NCI-H345 treated with DMSO at 0.1 percent for 48 hours (cell line): Measurements from ENCODE around the gene ZBTB7C.
A peak's percentile ranks its signal among the peaks of the same experiment; 100 is the strongest.

Source experiments
- DNase-seq: peaks from one replicate; lab custom pipeline; 2025; ENCODE audit not compliant: unreplicated experiment; lab: John Stamatoyannopoulos, UW

The ZBTB7C gene

DNA sequence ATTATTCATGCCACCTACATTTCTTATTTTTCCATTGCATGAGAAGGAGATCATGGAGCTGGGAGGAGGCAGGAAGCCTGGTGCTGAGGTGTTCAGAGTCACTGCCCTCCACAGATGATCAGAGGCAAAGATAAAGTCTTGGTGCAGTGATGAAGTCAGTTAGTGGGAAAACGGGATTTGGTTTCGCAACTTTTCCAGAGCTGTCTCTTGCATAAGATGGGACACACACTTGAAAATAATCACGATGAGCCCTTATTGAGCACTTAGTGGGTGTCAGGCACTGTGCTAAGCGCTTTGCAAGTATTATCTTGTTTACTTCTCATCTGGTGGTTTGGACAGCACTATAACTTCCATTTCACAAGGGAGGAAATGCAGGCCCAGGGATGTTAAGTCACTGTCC, 256.6 kb downstream of the ZBTB7C start:
- no peak for DNase-seq

DNA sequence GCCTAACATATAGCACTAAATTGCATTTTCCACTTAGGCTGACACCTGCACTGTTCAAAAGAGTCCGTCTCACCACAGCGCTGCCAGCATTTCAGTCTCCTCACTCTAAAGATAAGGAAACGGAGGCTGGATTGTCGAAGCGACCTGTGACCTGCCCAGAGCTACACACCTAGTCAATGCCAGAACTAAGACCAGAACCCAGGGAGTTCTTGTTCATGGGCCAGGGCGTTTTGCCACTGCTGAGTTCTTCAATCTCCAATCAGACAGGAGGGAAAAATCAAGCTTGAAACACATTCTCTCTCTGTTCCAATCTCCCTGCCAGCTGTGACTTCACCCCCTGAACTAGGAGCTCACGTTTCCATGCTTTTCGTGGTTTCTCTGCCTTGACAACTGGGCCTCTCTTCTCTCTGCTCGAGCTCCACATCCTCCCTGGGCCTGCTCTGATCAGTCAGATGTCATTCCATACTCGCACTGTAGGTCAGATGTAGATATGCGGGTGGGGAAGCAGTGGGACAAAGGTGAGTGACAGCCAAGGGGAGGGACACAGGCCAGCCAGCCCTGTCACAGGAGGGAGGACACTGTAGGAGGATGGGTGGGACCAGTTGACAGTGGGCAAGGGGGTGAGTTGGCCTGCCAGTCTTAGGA, 257.6 kb downstream of the ZBTB7C start:
- DNase-seq = no peak

DNA sequence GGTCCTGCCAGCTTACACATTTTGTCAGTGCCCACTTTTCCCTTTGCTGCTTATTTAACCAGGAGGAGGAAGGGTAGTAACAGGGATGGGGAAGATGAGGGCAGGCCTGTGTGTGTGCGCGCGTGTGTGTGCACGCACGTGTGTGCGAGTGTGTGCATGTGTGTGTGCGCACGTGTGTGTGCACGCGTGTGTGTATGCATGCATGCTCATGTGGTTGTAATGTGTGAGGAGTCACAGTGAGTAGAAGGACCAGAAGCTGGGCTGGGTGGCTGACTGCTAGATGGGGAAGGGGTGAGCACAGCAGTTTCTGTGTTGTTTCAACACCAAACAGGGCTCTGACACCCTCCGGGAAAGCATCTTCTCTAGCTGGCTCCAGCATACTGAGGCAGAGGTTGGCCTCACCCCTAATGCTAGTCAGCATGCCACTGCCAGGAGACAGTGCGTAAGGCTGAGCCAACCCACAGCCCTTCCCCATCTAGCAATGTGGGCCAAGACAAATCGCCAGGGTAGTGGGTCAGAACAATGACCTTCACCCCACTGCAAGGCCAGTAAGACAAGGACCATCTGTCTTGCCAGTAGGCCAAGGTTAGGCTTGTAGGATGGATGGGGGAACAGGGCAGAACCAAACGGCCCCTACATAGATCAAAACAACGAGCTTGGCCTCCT, 260.0 kb downstream of the ZBTB7C start:
- DNase-seq = no peak

DNA sequence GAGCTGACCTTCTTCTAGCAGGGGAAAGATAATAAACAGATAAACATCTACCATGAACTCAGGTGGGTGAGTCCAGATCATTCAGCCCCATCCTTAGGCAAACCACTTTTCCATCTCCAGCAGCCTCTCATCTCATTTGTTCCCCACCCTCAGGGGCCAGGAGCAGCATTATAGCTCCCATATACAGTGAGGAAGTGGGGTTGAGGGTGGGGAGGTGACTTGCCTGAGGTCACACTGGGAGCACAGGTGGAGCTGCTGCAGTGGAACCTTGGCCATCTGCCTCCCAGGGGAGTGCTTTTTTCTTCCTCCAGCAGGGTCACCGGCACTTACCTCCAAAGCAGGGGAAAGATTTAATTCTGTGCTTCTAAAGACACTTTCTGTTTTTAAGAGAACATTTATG, 266.2 kb downstream of the ZBTB7C start:
- DNase-seq = no peak

DNA sequence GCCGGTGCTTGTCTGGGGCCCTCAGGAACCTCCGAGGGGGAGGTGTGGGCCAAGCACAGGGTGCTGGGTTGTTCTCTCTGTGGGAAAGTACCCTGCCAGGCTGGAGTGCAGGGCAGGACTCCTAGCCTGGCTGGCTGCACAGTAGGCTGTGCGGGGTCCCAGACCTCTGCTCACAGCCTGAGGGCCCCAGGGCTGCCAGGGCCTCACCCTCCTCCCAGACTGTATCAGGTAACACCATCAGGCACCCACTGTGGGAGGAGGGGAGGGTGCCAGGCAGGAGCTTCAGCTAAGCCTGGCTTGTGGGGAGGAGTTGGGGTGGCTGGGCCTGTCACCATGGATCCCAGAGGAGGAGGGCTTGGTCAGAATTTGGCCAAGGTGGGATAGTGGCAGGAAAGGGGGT, 266.8 kb downstream of the ZBTB7C start:
- no peak for DNase-seq

DNA sequence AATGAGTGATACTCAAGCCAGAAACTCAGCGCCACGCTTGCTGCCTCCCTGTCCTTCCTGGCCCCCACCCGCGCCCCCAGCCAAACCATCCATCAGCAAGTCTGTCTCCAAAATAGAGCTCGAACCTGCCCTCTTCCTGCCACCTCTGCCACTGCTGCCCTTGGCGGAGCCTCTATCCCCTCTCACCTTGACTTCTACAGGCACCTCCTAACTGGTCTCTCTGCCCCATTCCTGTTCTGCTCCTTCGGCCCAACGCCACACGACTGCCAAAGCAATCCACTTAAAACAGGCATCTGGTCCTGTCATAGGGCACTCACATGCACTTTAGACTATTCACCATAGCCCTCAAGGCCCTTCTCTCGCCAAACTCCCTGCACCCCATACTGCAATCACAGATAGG, 268.5 kb downstream of the ZBTB7C start:
- no peak for DNase-seq

DNA sequence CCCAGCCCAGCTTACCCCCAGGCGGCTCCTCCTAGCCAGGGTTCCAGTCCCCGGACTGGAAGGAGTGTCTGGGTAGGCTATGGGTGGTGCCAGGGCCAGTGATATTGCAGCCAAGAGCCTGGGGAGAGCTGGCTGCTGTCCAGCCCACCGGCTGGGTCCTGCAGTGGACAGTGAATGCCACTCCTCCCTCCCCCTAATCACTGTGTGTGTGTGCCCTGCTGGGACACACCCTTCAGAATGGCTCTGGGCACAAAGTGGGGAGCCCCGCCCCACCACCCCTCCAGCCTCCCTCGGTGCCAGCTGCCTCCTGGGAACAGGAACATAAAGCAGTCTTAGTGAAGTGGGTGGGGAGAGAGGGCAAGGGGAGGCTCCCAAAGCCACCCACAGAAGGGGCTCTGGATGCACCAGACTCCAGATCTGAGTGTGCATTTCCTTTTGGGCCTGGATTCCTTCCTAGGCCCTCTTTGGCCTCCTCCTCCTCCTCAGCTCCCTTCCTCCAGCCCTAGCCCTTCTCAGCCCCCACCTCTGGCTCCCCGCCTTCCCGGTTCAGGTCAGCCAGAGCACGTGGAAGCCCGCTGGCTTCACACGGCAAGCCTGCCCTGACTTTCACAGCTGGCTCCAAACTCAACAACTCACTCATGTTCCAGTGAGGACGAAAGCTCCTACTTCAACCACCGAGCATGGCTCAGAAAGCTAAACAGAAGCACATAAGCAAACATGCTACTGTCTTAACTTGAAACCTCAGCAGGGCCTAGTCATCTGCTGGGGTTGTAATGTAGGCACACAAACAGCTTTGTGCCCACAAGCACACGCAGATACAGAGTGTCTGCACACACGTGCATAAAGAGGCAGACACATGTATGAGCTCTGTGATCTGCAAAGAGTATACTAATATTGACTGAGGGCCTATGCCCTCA, 269.5 kb downstream of the ZBTB7C start:
- DNase-seq = peak; percentile 96

DNA sequence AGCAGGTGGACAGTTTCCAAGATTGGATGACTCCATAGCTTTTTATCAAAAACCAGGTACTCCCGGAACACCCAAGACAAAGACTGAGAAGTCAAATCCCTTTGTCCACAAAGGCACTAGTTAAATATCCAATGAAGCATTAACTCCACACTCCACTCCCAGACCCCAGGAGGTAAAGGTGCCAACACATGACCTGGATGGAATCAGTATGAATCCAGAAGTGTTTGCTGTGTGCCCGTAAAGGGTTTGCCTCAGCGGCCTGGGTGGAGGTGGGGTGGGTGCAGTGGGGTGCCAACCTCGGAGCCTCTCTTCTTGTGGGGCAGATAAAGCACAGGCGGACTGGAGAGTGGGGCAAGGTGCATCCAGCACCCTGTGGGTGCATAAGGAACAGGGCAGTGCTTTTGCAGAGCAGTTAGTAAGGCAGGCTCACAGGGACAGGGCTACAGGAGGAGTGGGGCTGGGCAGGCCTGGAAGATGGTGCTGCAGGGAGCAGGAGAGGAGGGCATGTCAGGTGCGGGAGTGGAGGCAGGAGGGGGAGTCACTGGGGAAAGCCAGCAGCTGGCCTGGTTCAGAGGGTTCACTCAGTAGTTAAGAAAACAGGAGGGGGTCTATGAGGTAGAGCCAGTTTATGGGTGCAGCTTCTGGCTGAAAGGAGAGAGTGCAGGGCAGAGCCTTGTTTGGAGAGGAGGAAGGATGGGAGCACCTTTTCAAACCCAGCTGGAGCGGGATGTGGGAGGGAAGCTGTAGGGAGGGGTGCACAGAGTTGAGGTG, 270.3 kb downstream of the ZBTB7C start:
- DNase-seq = peak; percentile 96

DNA sequence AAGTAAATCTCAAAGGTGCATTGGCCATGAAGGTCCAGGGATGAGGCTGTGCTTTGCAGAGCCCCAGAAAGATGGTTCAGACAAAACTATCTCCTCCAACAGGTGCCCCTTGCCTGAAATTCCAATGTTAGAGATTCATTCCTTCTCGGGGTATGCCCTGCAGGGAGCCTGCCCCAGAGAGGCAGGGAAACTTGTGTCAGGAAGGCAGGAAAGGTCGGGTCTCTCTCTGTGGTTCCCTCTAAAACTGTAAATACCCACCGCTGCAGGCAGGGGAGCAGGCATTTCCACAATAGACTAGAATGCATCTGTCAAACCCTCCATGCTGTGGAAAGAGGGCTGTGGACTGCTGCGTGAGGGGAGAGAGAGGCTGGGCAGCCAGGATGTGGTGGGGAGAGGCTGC, 271.0 kb downstream of the ZBTB7C start:
- peak; percentile 21 for DNase-seq

DNA sequence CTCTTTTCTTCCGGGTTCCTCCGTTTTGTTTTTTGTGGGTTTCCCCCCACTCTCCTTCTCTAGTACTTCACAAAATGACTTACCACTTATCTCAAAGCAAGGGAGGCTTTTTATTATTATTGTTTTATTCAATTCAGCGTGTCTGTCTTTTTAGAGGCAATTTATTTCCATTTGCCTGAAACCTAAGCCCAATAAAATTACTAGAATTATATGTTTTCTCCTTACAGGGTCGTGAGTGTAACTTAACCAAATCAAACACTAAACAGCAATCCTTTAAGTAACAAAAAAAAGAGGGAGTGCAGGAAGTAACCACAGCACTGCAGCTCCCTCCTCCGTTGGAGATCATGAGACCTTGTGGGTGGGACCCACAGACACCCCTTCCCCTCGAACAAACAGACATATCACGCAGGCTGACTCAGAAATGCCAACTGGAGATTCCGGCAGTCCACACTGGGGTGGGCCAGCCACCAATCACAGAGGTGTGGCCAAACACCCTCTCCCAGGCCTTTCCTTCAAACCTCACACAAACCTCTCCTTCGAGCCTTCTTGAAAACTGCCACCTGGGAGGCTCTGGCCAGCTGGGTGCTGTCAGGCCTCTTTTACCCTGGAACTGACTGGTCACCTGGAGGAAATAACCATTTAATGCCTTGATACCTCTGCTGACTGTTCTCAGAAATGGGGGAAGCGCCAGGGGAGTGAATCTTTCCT, 271.7 kb downstream of the ZBTB7C start:
- DNase-seq = no peak

DNA sequence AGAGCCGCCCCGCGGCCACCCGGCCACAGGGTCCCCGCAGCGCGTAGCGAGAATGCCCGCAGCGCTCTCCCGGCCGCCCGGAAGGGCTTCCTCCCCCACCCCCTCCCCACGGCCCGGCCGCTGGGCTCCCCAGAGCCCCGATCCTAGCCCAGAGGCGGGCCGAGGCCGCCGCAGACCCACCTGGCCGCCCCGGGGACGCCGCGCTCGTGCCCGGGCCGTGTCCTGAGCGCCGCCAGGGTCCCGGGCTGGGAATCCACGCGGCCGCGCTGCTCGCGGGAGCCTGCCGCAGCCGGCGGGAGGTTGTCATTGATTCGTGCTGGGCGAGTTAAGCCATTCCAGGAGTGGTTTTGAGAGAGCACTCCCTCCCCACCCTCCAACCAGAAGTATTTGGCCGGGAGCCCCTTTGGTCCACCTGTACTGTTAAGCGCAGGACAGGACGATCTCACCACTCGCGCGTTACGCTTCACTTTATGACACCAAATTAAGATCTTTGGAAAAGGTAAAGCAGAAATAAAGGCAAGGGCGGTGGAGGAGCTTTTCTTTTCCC, 272.3 kb downstream of the ZBTB7C start:
- DNase-seq = no peak

DNA sequence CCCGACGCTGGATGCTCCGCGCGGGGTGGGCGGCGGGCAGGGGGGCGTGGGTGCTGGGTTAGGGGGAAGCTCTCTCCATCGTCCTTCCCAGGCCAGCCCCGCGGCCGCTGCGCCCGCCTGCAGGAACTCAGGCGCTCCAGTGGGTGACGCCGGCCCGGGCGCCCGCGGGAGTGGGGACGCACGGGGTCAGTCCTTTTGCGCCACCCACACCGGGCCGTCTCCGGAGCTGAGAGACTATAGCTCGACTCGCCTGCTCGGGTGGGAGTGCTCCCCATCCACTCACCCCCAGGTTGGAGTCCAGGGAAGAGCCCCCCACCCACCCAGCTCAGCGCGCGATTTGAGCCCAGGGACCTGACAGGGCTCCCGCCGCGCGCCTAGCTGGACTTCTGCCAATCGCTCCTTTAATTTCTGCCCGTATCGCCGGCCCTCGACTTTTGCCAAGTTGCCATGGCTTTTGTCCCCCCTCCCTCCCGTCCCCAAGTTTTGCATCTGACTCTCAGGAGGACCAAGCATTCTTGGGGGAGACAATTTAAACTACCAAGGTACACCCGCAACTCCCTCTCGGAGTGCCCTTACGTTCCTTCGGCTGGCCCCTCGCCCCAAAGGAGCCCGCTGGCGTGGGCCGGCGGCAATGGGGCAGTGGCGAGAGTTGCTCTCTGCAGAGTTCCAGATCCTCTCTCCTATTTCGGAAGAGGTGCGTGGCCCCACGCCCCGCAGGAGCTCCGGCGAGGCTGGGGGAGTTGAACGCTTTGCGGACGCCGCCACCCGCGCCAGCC, 272.9 kb downstream of the ZBTB7C start:
- no peak for DNase-seq

DNA sequence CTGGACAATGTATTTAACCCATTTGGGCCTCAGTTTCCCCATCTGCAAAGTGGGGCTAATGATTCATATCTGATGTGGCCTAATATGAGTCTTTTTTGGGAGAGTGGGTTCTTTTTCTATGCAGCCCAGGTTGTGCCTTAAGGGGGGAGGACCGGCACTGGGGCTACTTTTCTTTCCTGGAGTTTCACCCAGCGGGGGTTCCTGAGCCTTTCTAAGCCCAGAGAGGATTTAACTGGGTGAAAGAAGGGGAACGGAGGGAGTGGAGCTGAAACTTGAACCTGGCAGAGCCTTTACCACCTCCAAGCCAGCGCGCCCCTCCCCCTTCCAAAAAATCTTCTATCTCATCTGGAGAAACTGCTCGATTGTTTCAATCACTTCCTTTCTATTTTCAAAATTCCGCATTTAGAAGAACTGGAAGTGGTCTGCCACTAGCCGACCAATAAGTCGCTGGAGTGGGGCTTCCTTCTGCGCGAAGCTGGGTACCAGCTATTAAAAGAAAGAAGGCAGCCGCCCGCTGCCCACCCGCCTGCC, 273.7 kb downstream of the ZBTB7C start:
- DNase-seq = no peak

DNA sequence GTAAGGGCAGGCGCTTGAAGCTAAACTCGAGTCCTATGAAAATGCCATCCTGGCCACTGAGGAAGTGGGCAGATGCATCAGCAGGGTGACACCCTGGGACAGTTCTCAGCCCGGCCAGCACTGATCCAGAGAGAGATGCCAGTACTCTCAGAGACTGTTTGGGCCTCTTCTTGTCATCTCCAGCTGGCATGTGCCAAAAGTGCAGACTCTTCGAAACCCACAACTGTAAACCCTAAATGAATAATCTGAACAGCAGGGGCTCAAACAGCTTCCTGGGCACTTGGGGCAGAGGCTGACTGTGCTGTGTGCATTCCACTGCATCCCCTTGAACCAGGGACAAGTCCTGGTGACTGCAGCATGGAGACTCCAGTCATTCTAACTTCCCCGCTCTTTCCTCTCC, 274.6 kb downstream of the ZBTB7C start:
- no peak for DNase-seq

DNA sequence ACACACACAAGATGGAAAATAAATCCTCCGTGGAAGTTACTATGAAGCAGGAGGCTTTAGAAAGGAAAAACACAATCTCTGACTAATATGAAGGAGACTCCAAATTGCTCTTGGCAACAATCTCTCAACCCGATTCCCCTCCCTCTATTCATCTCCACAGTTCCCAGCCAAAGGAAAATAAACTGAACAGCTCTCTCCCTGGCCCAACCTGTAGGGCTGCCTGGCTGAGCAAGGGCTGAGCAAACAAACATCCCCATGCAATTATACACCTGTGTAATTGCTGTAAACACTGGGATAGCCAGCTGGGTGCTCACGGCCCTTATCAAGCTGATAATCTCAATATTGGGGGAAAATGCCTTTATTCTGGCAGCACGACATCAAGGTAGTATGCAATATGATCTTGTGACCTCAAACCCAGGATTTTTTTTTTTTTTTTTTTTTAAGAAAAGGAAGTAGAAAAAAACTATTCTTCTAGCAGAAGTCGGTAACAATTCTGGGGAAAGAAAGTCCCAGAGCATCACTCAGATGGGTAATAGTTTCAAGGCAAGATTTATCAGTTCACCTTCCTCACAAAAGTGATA, 275.4 kb downstream of the ZBTB7C start:
- DNase-seq = peak; percentile 90

DNA sequence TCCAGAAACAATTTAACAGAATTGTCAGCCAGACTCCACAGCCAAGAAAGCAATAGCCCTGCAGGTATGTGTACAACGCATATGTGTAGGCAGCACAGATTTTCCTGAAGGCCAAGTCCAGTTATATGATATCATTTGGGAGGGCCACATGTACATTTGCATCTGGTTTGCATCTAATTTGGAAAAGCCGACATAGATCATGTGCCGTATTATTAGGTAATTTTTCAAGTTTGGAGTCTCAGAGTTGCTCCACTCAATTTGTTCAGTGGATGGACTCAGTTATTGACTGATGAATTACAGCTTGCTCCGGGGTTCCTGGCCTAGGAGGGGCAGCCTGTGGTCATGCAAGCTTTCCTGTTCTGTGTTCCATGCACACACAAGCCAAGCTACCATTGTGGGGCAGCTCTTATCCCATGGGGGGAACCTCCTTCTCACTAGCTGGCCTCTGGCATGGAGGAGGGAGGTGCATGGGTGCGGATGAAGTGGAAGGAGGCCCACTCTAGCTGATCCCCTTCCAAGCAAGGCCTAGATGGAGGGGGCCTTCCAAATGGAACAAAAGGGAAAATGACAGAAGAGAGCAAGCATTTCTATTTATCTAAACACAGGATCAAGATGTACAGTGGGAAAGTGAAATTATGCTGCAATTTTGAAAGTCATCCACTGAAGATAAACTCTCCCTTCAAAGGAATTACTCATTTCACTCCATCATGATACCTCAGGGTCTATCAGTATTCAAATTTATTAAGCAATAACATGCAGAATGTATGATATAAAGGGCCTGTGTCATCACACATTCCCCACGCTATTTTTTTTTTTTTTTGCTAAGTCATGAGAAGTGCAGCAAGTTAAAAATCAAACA, 276.2 kb downstream of the ZBTB7C start:
- DNase-seq = no peak

DNA sequence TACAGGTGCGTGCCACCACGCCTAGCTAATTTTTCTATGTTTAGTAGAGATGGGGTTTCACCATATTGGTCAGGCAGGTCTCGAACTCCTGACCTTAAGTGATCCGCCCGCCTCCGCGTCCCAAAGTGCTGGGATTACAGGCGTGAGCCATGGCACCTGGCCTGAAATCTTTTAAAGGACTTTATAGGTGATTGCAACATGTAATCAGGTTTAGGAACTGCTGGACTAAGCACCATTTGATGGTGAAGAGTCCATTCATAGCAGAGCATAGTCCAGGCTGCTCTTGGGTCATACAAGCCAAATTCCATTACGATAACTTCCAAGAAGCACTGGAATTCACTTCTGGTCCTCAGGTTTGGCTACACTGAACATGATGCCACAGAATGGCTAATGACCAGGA, 278.1 kb downstream of the ZBTB7C start:
- no peak for DNase-seq

DNA sequence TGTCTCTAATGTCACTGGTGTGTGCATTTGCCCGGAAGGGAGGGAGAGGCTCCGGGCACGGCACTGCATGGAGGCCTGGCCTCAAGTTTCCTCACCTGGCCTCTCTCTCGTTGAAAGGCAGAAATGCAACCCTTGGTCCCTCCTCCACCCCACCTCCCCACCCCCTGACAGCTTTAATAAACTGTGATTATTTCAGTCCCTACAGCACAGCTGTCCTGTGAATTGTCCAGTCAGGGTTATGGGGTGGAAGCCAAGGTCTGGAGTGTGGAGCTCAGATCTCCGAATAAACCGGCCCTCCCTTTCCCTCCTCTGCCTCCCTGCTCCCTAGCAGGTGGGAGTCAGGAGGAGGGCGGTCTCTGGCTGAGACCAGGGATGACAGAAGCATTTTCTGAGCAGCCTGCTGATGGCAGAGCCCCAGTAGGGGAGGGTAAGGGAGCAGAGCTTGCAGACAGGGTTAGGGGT, 279.5 kb downstream of the ZBTB7C start:
- DNase-seq = no peak
